Panc1 (cell line): ENCODE measurements around the gene MYRFL. TPM values are rescaled to one million over a fixed set of nuclear protein-coding genes. Genes with fewer than 3 reads are reported as not detected.

Experiments
- ATAC-seq: fragments of 200-7000 bp; cut with Tn5 transposase; 2 replicates; pipeline ENCODE4 v1.9.1; 2020; ENCODE audit warnings: mild to moderate bottlenecking, moderate library complexity
- BruUV-seq: library from RNA; stranded (reverse); fragments of 400-500 nt; replicated peaks from 2 replicates; lab custom pipeline; 2021; lab: Mats Ljungman, UMichigan
- CTCF ChIA-PET: fragments of 300-600 bp; sonication (Branson Sonifier 250); formaldehyde crosslinking; loops from one replicate; lab custom pipeline; 2022; ENCODE audit warnings: antibody characterized with exemption; lab: Charles Lee
- POLR2A ChIA-PET: fragments of 300-600 bp; sonication (Branson Sonifier 250); formaldehyde crosslinking; loops from one replicate; lab custom pipeline; 2022; ENCODE audit warnings: antibody characterized with exemption; lab: Charles Lee
- DNase-seq: peaks from one replicate; pipeline ENCODE4 v3.0.0-alpha.2; 2010; ENCODE audit warnings: low read depth, low spot score
- H3K27ac ChIP-seq: 2 replicates; pipeline ENCODE4 v1.5.1; 2011; ENCODE audit warnings: mild to moderate bottlenecking, low read length, inconsistent platforms
- H3K27me3 ChIP-seq: fragments of 200-500 bp; sonication (Bioruptor generic); 2 replicates; pipeline ENCODE4 v1.6.0; 2014; ENCODE audit warnings: low read length, inconsistent platforms; ENCODE audit not compliant: control insufficient read depth, insufficient read depth
- H3K36me3 ChIP-seq: fragments of 200-500 bp; sonication (Bioruptor generic); 2 replicates; pipeline ENCODE4 v1.5.1; 2014; ENCODE audit warnings: inconsistent platforms, mild to moderate bottlenecking, low read length, moderate library complexity; ENCODE audit not compliant: control insufficient read depth, insufficient read depth
- H3K4me1 ChIP-seq: 2 replicates; pipeline ENCODE4 v1.5.1; 2011; ENCODE audit warnings: inconsistent platforms, mild to moderate bottlenecking, low read length, moderate library complexity; ENCODE audit not compliant: control insufficient read depth, insufficient read depth
- H3K4me3 ChIP-seq, 2 experiments: 2 replicates each; pipeline ENCODE4 v1.5.1; 2011 to 2012; ENCODE audit warnings: low read depth in 2 of 2, low read length in 2 of 2, mild to moderate bottlenecking in 2 of 2, inconsistent platforms in 1 of 2, moderate library complexity in 1 of 2
- H3K9me3 ChIP-seq: fragments of 200-500 bp; sonication (Bioruptor generic); 2 replicates; pipeline ENCODE4 v1.5.1; 2014; ENCODE audit warnings: low read depth, mild to moderate bottlenecking, inconsistent platforms, low read length, moderate library complexity; ENCODE audit not compliant: control insufficient read depth, insufficient read depth
- CTCF ChIP-seq: fragments of 450-650 bp; IDR thresholded peaks from 2 replicates; pipeline ENCODE4 v1.5.1; 2017; ENCODE audit warnings: mild to moderate bottlenecking
- POLR2AphosphoS5 ChIP-seq: IDR thresholded peaks from 2 replicates; pipeline ENCODE4 v1.6.1; 2012; ENCODE audit warnings: mild to moderate bottlenecking, low read depth, low read length, moderate library complexity
- REST ChIP-seq, 2 experiments: IDR thresholded peaks; 2 replicates each; pipeline ENCODE4 v1.6.1; 2011 to 2012; ENCODE audit warnings: low read depth in 2 of 2, control low read depth in 1 of 2, low read length in 1 of 2, mild to moderate bottlenecking in 1 of 2, moderate library complexity in 1 of 2; ENCODE audit not compliant: insufficient read depth in 1 of 2
- SIN3A ChIP-seq: IDR thresholded peaks from 2 replicates; pipeline ENCODE4 v1.6.1; 2012; ENCODE audit warnings: low read depth, mild to moderate bottlenecking, low read length, moderate library complexity, borderline replicate concordance; ENCODE audit not compliant: insufficient read depth
- TCF7L2 ChIP-seq: IDR thresholded peaks from 2 replicates; pipeline ENCODE4 v1.6.1; 2011; ENCODE audit warnings: mild to moderate bottlenecking, low read depth, low read length, inconsistent platforms
- in situ Hi-C: cut with HindIII; loops from 2 replicates; pipeline ENCODE4 v1.10.0; 2016; ENCODE audit warnings: low sequenced_read_pairs, low pct_unique_long_range_greater_than_20kb
- intact Hi-C: fragments of 100-400 bp; cut with micrococcal nuclease; formaldehyde crosslinking; loops from one replicate; pipeline ENCODE4 v1.10.0; 2022; ENCODE audit not compliant: unreplicated experiment
- total RNA-seq: library from RNA; stranded (reverse); gene quantifications from one replicate; pipeline ENCODE4 v1.2.1, GENCODE V29; 2021; ENCODE audit not compliant: unreplicated experiment

The MYRFL gene
- total RNA-seq, 1 experiment from 2014 or later: not detected

- ChIA-PET CTCF (no interaction called here), POLR2A (no interaction called here)
- Histone ChIP-seq H3K36me3 (no peaks in the 10 kb centered on the region), H3K9me3 (no peaks in the 10 kb centered on the region), H3K27ac (no peak overlapping the region), H3K4me3 (no peak overlapping the region), H3K4me1 (no peaks in the 10 kb centered on the region), H3K27me3 (no peaks in the 10 kb centered on the region)
- DNase-seq (no peak), ATAC-seq (no peak)
- in situ Hi-C loops: no loop called here
- BruUV-seq: no TSS peak
- TF ChIP-seq POLR2AphosphoS5: no peak
- TF ChIP-seq TCF7L2: no peak
- TF ChIP-seq REST (IDR thresholded peaks at IDR 0.05; ENCODE audit: insufficient read depth in 1 of 2, low read depth in 2 of 2, low read length in 1 of 2): no peak
- intact Hi-C loops: no loop called here
Measured at GRCh38 chr12:69984241-69984640, 159.2 kb downstream of the MYRFL start.

DNA sequence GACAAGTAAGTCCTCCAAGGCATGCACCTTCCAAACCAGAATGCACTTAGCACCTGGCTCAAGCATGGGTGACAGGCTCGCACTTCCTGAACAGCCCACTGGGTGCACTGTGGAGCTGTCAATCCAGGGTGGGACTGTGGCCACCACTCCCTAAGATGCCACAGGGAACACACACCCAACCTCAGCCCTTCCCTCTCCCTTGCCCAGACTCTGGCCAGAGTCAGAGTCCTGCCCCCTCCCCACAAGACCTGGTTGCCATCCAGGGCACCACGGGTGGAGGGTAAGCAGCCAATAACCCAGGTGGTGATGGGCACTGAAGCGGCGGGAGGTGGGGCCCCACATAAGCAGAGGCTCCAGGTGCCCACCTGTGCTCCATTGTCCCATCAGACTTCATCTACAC is 160.6 kb downstream of the MYRFL start:
- in situ Hi-C loops (no loop called here), intact Hi-C loops (no loop called here)
- BruUV-seq: no TSS peak
- DNase-seq: no peak
- ChIA-PET POLR2A (no interaction called here), CTCF (no interaction called here)
- Histone ChIP-seq H3K27me3 (no peaks in the 10 kb centered on the region), H3K27ac (no peak overlapping the region), H3K9me3 (no peaks in the 10 kb centered on the region), H3K4me3 (no peak overlapping the region), H3K36me3 (no peaks in the 10 kb centered on the region), H3K4me1 (no peaks in the 10 kb centered on the region)
- TF ChIP-seq SIN3A (no peak), POLR2AphosphoS5 (no peak), TCF7L2 (no peak), REST (IDR thresholded peaks at IDR 0.05; ENCODE audit: insufficient read depth in 1 of 2, low read depth in 2 of 2, low read length in 1 of 2) (no peak), CTCF (peak; percentile 49)
- 0 out of 2 replicates have a peak, but pooled peaks have one; percentile 62 for ATAC-seq
